Stimulated activated CD8-positive, alpha-beta memory T cell treated with anti-CD3 and anti-CD28 coated beads, Interleukin-12 subunit alpha, Interleukin-12 subunit beta, amount 100 ng/mL, for 1 hour (primary cell): Measurements from ENCODE around the gene TMEM131.
A peak's percentile ranks its signal among the peaks of the same experiment; 100 is the strongest.
"Not testable (repeated sequence)": the region's sequence is repeated elsewhere in the genome, so short reads cannot be mapped to it uniquely, and the experiment has no call there.

Experiments used
- DNase-seq: peaks from one replicate; pipeline ENCODE4 v3.0.0-alpha.2; 2020; ENCODE audit warnings: low read depth

The TMEM131 gene

DNA sequence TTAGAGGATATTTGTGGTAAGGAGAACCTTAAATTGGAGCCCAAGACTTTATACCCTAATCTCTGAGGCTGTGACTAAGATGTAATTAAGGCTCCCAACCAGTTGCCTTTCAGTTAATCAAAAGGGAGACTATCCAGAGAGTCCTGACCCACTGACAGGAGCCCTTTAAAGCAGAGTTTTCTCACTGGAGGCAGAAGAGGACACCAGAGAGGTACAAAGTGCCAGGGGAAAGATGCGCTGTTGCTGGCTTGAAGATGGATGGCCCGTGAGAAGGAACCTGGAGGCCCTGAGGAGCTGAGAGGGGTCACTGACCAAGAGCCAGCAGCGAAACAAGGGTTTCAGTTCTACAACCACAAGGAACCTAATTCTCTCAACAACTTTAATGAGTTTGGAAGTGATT lies 137.3 kb downstream of the TMEM131 start:
- DNase-seq: no peak

DNA sequence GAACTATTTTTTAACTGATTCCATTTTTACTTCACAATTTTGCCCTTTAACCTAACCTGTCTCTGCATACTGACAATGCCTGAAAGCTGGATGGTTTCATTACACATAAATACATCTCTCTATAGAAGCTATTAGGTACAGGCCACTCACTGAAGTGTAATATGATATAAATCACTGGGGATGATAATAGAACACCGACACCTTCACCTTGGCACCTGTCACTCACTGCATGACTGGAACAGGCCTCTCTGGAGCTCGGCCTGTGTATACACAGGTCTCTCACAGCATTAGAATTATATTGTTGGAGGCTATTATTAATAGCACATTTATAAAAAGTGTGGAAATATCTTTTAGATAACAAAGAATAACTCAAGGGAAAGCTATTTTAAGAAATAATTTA lies 138.2 kb downstream of the TMEM131 start:
- DNase-seq: no peak

DNA sequence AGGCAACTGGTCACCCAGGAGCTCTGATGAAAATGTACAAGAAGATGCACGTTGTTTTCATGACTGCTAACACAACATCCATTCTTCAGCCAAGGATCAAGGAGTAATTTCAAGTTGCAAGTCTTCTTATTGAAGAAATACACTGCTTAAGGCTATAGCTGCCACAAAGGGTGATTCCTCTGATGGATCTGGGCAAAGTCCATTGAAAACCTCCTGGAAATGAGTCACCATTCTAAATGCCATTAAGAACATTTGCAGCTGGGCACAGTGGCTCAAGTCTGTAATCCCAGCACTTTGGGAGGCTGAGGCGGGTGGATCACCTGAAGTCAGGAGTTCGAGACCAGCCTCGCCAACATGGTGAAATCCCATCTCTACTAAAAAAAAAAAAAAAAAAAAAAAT lies 142.7 kb downstream of the TMEM131 start:
- DNase-seq: not testable (repeated sequence)

DNA sequence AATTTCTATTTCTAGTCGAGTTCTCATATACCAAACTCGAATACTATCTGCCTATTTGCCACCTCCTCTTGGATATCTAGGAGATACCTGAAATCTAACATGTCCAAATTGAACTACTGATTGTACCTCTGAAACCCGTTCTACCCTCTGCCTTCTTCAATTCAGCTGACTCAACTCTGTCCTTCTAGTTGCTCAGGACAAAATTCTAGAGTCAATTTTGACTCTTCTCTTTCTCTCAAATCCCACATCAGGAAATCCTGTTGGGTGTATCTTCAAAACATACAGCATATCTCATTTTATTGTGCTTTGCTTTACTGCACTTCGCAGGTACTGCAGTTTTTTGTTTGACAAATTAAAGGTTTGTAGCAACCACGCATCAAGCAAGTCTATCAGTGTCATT lies 144.6 kb downstream of the TMEM131 start:
- no peak for DNase-seq

DNA sequence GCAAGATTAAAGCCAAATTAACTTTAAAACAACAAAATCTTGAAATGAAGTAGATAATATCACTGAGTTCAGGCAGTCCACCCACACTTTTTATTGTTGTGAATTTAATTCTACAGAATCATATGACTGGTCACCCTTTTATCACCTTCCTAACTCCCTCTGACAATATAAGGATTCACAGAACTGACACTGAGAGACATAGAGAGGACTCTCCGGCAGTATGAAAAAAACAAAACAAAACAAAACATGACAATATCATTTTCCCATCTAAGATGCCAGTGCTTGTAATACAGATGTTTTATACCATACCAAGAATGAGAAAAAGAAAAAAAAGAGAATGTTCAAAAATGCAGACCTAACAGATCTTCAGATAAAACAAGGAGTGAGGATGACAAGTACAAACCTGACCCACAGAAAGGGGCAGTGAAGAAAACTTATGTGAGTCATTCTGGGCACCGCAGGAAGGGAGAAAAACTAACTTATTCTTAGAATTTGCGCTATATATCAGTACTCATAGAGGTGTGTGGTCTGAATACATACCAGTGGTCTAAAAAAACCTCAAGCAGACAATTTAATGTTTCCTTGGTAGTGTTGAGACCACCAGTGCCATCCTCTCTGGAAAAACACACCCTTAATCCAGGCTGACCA lies 145.7 kb downstream of the TMEM131 start:
- no peak for DNase-seq

DNA sequence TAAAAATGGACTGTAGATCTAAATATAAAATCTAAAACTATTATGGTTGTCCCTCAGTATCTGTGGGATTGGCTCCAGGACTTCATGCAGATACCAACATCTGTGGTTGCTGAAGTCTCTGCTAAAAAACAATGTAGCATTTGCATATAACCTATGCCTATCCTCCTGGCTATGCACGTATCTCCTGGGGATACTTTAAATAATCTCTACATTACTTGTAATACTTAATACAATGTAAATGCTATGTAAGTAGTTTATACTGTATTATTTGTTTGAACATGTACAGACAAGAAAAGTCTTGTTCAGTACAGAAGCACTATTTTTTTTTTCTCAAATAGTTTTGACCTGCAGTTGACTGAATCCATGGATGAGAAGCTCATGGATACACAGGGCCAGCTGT lies 147.4 kb downstream of the TMEM131 start:
- no peak for DNase-seq

DNA sequence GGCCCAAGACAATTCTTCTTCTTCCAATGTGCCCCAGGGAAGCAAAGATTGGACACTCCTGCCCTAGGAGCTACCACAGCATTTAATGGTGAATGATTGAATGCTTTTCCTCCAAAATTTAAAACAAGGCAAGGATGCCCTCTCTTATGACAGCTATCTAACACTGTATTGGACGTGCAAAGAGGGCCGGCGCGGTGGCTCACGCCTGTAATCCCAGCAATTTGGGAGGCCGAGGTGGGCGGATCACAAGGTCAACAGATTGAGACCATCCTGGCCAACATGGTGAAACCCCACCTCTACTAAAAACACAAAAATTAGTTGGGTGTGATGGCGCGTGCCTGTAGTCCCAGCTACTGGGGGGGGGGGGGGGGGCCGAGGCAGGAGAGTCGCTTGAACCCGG lies 149.0 kb downstream of the TMEM131 start:
- DNase-seq: not testable (repeated sequence)

DNA sequence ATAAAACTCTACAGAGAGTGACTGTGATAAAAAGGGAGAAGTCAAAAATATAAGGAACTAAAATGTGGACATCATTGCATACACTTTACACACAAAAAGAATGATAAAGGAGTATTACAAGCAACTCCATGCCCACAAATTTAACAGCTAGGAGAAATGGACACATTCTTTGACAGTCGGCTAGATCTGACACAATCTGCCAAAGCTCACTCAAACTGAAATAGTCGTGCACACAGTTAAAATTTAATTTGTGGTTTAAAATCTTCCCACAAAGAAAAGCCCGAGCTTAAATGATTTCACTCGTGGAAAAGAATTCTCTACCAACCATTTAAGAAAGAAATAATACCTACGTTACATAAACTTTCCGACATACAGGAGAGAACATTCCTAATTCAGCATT lies 149.9 kb downstream of the TMEM131 start:
- no peak for DNase-seq

DNA sequence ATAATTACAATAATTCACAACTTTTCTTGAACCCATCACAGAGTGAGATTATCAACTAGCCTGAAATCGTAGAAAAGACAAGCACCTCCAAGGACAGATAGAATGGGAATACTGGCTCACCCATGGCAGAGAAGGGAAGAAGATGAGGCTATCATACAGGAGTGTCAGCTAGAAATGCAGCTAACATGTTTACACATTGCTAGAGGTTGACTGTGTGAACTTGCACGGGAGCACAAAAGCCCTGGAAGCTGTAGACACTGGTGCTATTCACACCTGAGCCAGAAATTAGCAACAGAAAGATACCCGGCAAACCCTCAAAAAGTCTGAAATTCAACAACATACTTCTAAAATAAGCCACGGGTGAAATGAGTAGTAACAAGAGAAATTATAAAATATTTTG lies 150.6 kb downstream of the TMEM131 start:
- DNase-seq: no peak

DNA sequence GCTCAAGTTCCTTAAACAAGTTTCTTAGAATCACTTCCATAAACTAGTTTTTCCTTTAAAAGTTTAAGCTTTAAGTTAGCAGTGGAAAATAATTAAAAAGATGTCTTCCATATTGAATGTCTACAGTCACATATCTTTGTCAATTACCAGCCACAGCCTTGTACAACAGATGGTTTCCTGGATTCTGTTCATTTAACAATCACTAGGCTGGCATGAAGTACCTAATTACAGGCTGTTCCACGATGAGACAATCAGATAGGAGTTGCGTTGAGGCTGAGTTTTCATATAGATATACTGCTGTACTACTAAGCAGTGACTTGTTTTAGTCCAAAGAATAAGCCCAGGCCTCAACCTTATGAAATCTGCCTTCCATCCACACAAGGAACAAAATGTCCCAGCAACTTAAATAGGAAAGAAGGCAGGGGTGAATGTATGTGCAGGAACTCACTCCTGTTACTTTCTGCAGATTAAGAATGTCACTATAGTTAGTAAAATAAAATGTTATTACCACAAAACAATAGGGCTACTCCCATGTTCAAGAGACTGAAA lies 151.4 kb downstream of the TMEM131 start:
- DNase-seq: no peak

DNA sequence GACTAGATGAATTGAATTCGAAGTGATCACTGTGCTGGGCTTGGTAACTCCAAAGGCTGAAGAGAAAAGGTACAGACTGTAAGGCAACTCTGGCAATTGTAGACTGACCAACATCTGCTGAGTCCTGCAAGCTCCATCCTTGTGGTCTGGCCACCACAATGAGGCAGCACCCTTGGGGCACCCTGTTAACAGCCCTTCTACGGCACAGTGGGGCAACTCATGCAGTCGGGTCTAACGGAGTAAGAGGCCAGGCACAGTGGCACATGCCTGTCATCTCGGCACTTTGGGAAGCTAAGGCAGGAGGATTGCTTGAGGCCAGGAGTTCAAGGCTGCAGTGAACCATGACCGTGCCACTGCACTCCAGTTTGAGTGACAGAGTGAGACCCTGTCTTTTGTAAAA lies 155.6 kb downstream of the TMEM131 start:
- DNase-seq: no peak

DNA sequence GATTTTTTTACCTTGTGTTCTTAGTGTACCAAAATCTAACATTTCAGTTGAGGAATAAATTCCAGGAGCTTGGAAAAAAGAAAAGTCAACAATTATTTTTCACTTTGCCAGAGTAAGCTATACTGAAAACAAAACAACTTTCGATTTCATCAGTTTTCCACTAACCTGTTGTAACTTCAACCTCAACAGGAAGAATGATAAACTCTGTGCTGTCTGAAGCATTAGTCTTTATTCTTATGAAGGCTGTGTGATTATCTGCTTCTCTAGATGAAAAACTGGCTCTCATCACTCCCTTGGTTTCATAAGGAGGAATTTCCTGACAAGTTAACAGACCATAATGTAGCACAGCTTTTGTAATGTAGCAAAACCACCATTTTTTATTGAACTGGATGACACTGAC lies 161.1 kb downstream of the TMEM131 start:
- DNase-seq: no peak

DNA sequence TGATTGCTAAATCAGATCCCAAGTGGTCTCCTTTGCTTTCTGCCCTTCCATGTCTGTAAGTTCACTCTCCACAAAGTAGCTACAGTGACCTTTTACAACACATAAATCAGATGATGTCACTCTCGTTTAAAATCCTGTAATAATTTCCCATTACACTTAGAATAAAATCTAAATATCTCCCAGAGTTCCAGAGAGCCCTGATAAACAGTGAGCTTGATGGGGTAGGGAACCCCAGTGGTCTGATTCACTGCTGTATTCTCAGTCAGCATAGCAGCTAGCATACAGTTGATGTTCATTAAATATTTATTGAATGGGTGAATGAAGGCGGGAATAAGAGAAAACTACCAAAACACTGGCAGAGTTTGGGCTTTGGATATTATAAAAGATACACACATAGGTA lies 164.6 kb downstream of the TMEM131 start:
- DNase-seq: no peak

DNA sequence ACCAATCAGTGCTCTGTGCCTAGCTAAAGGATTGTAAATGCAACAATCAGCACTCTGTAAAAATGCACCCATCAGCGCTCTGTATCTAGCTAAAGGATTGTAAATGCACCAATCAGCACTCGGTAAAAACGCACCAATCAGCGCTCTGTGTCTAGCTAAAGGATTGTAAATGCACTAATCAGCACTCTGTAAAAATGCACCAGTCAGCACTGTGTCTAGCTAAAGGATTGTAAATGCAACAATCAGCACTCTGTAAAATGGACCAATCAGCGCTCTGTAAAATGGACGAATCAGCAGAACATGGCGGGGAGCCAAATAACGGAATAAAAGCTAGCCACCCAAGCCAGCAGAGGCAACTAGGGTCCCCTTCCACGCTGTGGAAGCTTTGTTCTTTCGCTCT lies 166.5 kb downstream of the TMEM131 start:
- DNase-seq: not testable (repeated sequence)

DNA sequence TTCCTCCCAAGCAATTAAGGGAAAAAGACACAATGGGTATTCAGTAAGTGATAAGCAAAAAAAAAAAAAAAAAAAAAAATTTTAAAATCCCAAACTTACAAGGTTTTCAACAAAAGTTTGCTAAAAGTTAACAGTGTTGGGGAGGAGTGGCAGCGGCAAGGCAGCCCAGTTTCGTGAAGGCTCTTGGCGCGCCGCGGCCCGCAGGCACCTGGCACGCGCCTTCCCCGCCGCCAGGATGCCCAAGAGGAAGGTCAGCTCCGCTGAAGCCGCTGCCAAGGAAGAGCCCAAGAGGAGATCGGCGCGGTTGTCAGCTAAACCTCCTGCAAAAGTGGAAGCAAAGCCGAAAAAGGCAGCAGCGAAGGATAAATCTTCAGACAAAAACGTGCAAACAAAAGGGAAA lies 168.7 kb downstream of the TMEM131 start:
- not testable (repeated sequence) for DNase-seq

DNA sequence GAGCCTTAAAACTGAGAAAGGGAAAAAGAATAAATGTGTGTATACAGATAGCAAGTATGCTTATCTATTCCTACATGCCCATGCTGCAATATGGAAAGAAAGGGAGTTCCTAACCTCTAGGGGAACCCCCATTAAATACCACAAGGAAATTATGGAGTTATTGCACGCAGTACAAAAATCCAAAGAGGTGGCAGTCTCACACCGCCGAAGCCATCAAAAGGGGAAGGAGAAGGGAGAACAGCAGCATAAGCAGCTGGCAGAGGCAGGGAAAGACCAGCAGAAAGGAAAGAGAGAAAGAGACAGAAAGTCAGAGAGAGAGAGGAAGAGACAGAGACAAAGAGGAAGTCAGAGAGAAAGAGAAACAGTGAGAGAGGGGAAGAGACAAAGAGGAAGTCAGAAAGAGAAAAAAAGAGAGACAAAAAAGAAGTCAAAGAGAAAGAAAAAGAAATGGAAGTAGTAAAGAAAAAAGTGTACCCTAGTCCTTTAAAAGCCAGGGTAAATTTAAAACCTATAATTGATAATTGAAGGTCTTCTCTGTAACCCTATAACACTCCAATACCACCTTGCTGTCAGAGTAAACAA lies 169.4 kb downstream of the TMEM131 start:
- DNase-seq: not testable (repeated sequence)

DNA sequence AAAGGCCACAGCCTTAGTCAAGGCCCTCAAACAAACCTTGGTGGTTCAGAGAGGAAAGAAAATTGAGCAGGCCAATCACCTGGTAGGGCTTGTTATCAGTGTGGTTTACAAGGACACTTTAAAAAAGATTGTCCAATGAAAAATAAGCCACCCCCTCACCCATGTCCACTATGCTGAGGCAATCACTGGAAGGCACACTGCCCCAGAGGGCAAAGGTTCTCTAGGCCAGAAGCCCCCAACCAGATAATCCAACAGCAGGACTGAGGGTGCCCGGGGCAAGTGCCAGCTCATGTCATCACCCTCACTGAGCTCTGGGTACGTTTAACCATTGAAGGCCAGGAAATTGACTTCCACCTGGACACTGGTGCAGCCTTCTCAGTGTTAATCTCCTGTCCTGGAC lies 171.7 kb downstream of the TMEM131 start:
- not testable (repeated sequence) for DNase-seq

DNA sequence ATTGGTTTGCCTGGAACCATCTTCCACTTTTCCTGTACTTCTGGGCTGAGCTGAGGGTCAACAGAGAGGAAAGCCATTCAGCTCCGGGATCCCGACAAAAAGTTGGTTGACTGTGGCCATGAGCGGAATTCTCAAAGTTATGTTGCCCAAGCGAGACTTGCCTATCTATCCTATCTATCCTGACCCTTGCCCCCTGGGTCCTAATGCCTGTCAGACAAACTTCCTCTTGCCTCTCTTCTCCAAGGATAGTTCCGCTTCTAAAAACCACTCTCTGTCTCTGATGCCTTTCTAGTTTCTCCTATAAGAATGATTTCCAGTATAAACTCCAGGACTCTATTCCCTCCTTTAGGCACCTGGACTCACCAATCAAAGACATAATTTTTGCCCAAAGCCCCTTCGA lies 173.9 kb downstream of the TMEM131 start:
- DNase-seq: not testable (repeated sequence)

DNA sequence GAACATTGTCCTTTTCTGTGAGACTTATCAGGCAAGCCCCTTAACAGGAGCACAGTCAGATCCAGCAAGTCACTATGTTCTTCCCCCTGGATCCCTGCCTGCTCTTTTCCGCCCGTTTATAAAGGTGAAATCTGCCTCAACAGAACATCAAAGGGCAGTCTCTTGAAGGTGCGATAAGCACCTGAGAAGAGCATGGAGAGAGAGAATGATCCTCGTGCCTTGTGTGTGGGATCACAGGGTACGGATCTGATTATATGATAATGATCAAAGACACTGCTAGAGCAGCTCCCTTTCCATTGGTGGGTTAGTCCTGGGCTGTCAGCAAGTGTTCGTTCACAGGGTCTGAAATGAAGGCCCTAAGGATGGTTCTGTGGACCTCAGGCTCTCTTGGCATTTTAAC lies 176.0 kb downstream of the TMEM131 start:
- DNase-seq: no peak

DNA sequence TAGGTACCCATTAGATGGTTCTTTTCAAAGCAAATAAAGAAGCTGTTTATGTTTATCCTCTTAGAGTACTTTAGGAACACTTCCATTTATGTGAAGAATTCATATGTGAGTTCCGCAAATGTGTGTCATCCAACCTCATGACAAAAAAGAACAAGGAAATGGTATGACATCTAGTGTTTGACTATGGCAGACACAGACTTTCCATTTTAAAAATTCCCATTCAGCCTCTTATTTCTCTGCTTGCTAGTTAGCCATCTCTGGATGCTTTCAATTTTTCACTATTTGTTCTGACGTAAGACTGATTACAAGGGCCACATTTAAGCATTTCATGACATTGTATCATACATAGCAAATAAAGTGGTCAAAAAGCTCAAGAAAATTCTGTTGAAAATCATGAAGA lies 179.3 kb downstream of the TMEM131 start:
- DNase-seq: no peak

DNA sequence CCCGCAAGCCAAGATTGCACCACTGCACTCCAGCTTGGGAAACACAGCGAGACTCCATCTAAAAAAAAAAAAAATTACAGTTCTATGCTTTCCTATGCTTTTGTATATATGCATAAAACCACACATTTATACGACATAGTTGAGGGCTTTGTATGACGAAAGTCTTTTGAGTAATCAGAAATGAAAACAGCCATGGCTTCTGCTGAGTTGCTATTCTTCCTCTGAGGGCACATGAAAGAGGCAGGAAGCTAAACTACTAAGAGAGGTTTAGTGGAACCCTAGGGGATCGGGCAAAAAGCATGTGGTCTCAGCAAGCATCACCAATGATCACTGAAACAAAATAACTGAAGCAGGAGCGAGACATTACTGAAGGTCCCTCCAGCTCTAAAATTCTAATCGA lies 182.8 kb downstream of the TMEM131 start:
- DNase-seq: no peak

DNA sequence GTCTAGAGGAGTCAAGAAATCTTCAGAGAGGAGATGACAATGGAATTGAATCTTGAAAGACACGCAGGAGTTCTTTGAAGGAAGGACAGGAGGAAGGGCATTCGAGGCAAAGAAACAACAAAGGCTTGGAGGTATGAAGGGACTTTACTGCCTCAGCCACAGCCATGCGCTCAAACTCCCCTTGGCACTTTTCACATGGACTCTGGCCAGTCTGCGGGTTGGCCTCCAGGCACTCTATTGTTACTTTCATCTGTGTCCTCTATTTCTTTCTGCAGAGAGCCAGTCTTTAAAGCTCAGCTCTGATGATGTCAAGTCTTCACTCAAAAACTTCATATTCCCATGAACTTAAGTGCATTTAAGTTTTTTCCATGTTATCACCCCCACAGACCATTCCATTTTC lies 186.9 kb downstream of the TMEM131 start:
- no peak for DNase-seq

DNA sequence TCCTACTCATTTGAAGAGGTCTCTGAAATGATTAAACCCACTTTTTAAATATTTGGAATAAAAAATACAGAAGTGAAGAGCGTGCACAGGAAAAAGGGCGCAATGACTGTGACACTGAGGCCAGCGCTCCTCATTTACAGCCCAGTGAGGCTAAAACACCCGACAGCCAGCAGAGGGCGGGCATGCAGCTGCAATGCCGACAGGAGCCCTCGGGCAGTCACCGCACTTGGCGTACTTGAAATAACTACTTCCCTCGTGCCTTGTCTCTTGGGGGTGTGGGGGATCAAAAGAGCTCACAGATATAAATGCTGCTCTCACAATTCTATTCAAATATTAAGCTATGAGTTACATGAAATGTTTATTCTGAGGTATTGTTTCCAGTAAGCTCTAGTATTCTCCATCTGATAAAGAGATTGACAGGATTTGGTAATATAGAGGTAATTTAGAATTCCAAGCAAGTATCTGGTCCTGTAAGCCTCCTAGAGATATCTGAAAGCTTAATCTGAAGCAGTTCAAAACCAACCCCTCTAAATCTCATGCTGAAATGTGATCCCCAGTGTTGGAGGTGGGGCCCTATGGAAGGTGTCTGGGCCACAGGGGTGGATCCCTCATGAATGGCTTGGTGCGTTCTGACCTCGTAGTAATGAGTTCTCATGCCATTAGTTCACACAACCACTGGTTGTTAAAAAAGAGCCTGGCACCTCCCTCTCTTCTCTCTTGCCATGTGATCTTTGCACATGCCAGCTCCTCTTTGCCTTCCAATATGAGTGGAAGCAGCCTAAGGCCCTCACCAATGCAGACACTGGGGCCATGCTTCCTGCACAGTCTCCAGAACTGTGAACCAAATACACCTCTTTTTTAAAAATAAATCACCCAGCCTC lies 188.8 kb downstream of the TMEM131 start:
- peak; percentile 59 for DNase-seq
